ENCODE measurements around the gene SLC25A48.

Gene SLC25A48

DNA sequence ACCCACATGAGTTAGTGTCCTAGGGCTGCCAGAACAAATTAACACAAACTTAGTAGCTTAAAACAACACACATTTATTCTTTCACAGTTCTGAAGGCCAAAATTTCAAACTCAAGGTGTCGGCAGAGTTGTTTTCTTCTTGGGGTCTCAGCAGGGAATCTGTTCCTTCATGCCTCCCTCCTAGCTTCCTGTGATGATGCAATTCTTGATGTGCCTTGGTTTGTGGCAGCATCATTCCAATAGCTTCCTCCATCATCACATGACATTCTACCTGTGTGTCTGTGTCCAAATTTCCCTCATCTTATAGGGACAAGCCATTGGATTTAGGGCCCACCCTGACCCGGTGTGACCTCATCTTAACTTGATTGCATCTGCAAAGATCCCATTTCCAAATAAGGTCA lies 12.2 kb upstream of the SLC25A48 start:
- Histone ChIP-seq H3K79me2 (ENCODE audit: insufficient read depth, low read length) (no peaks in the 10 kb centered on the region), H3K27me3 (ENCODE audit: insufficient read depth, low read length, poor library complexity, severe bottlenecking) (no peaks in the 10 kb centered on the region), H3F3A (ENCODE audit: low read depth) (no peaks in the 10 kb centered on the region), H3K4me1 (ENCODE audit: insufficient read depth, low read length, poor library complexity, severe bottlenecking) (no peaks in the 10 kb centered on the region), H3K9ac (ENCODE audit: low read depth, low read length, poor library complexity, severe bottlenecking) (no peak overlapping the region), H3K4me2 (ENCODE audit: low read depth, low read length, poor library complexity, severe bottlenecking) (no peak overlapping the region), H3K4me3 (ENCODE audit: low read length, poor library complexity, severe bottlenecking) (no peak overlapping the region), H4K20me1 (ENCODE audit: insufficient read depth, low read length, poor library complexity, severe bottlenecking) (no peaks in the 10 kb centered on the region), H2AFZ (ENCODE audit: low read length) (no peak overlapping the region), H3K9me2 (replicated peaks; ENCODE audit: low read depth, low read length) (no peaks in the 10 kb centered on the region), H3K9me3 (ENCODE audit: insufficient read depth, low read depth, low read length) (no peaks in the 10 kb centered on the region), H3K36me3 (ENCODE audit: insufficient read depth, low read length) (no peaks in the 10 kb centered on the region)
- no peak for TF ChIP-seq EZH2phosphoT487 (IDR thresholded peaks at IDR 0.05; ENCODE audit: borderline replicate concordance)
- TF ChIP-seq, protein P1, sequence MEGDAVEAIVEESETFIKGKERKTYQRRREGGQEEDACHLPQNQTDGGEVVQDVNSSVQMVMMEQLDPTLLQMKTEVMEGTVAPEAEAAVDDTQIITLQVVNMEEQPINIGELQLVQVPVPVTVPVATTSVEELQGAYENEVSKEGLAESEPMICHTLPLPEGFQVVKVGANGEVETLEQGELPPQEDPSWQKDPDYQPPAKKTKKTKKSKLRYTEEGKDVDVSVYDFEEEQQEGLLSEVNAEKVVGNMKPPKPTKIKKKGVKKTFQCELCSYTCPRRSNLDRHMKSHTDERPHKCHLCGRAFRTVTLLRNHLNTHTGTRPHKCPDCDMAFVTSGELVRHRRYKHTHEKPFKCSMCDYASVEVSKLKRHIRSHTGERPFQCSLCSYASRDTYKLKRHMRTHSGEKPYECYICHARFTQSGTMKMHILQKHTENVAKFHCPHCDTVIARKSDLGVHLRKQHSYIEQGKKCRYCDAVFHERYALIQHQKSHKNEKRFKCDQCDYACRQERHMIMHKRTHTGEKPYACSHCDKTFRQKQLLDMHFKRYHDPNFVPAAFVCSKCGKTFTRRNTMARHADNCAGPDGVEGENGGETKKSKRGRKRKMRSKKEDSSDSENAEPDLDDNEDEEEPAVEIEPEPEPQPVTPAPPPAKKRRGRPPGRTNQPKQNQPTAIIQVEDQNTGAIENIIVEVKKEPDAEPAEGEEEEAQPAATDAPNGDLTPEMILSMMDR (conservative IDR thresholded peaks at IDR 0.05; ENCODE audit: low read length), result no peak

DNA sequence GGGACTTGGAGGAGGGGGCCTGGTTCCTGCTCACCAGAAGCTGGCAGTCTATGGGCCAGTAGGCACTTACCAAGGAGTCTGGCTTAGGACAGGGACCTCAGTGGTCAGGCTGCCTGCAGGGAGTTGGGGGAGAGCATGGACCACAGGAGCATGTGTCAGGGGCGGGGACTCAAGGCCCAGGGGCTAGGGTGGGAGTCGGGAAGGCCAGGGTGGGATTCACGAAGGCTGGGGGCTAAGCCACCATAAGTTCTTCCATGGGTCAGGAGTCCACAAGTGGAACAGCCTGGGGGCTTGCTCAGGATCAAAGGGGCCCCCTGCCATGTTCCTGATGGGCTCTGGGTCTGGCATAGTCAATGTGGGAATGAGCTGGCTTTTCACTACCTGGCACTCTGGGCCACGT lies 11.5 kb upstream of the SLC25A48 start:
- Histone ChIP-seq H4K20me1 (ENCODE audit: insufficient read depth, low read length, poor library complexity, severe bottlenecking) (no peaks in the 10 kb centered on the region), H3K4me3 (ENCODE audit: low read length, poor library complexity, severe bottlenecking) (no peak overlapping the region), H3K36me3 (ENCODE audit: insufficient read depth, low read length) (no peaks in the 10 kb centered on the region), H3K4me2 (ENCODE audit: low read depth, low read length, poor library complexity, severe bottlenecking) (no peak overlapping the region), H3K79me2 (ENCODE audit: insufficient read depth, low read length) (no peaks in the 10 kb centered on the region), H3K9ac (ENCODE audit: low read depth, low read length, poor library complexity, severe bottlenecking) (no peak overlapping the region), H3K4me1 (ENCODE audit: insufficient read depth, low read length, poor library complexity, severe bottlenecking) (no peaks in the 10 kb centered on the region), H2AFZ (ENCODE audit: low read length) (no peak overlapping the region), H3K9me2 (replicated peaks; ENCODE audit: low read depth, low read length) (no peaks in the 10 kb centered on the region), H3F3A (ENCODE audit: low read depth) (no peaks in the 10 kb centered on the region), H3K27me3 (ENCODE audit: insufficient read depth, low read length, poor library complexity, severe bottlenecking) (no peaks in the 10 kb centered on the region), H3K9me3 (ENCODE audit: insufficient read depth, low read depth, low read length) (no peaks in the 10 kb centered on the region)
- TF ChIP-seq, protein P1 (conservative IDR thresholded peaks at IDR 0.05; ENCODE audit: low read length), result no peak
- TF ChIP-seq EZH2phosphoT487 (IDR thresholded peaks at IDR 0.05; ENCODE audit: borderline replicate concordance), result no peak

DNA sequence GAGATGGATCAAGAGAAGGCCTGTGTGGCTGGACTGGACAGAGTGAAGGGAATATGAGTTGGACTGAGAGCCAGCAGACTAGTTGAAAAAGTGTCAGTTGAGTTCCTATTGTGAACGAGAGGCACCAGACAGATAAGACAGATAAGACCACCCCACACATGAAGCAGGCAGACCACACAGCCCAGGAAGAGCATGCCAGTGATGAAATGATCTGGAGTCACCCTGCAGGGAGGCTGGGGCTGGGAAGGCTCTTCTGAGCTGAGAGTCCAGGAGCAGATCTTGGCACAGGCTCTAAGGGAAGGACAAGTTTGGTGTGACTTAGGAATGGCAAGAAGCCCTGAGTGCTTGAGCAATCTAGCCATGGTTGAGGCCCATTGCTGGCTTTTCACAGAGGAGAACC lies 10.6 kb upstream of the SLC25A48 start:
- no peaks in the 10 kb centered on the region for H3F3A ChIP-seq (ENCODE audit: low read depth)
- H3K4me3 ChIP-seq (ENCODE audit: low read length, poor library complexity, severe bottlenecking), result no peak overlapping the region
- TF ChIP-seq, protein P1 (conservative IDR thresholded peaks at IDR 0.05; ENCODE audit: low read length), result no peak
- TF ChIP-seq EZH2phosphoT487 (IDR thresholded peaks at IDR 0.05; ENCODE audit: borderline replicate concordance), result no peak
- no peaks in the 10 kb centered on the region for H3K9me2 ChIP-seq (replicated peaks; ENCODE audit: low read depth, low read length)
- no peaks in the 10 kb centered on the region for H3K4me1 ChIP-seq (ENCODE audit: insufficient read depth, low read length, poor library complexity, severe bottlenecking)
- H2AFZ ChIP-seq (ENCODE audit: low read length), result no peak overlapping the region
- no peaks in the 10 kb centered on the region for H3K9me3 ChIP-seq (ENCODE audit: insufficient read depth, low read depth, low read length)
- no peak overlapping the region for H3K4me2 ChIP-seq (ENCODE audit: low read depth, low read length, poor library complexity, severe bottlenecking)
- no peaks in the 10 kb centered on the region for H3K36me3 ChIP-seq (ENCODE audit: insufficient read depth, low read length)
- no peaks in the 10 kb centered on the region for H4K20me1 ChIP-seq (ENCODE audit: insufficient read depth, low read length, poor library complexity, severe bottlenecking)
- H3K9ac ChIP-seq (ENCODE audit: low read depth, low read length, poor library complexity, severe bottlenecking), result no peak overlapping the region
- no peaks in the 10 kb centered on the region for H3K79me2 ChIP-seq (ENCODE audit: insufficient read depth, low read length)
- no peaks in the 10 kb centered on the region for H3K27me3 ChIP-seq (ENCODE audit: insufficient read depth, low read length, poor library complexity, severe bottlenecking)
